OCI-LY1 (cell line): ENCODE measurements around the gene FNDC11.

Source experiments
- EZH2 ChIP-seq: fragments of 200-600 bp; sonication (generic), shearing (Covaris generic); IDR thresholded peaks from 2 replicates; pipeline ENCODE4 v1.8.0; 2017; ENCODE audit warnings: borderline replicate concordance, mixed run types, mild to moderate bottlenecking, antibody characterized with exemption, low read length, moderate library complexity, mixed read lengths
- TF ChIP-seq, protein P1 (sequence below): fragments of 200-600 bp; sonication (generic), shearing (Covaris generic); IDR thresholded peaks from 2 replicates; pipeline ENCODE4 v1.5.1; 2017; ENCODE audit warnings: mild to moderate bottlenecking, antibody characterized with exemption, low read length, moderate library complexity, mixed read lengths

DNA sequence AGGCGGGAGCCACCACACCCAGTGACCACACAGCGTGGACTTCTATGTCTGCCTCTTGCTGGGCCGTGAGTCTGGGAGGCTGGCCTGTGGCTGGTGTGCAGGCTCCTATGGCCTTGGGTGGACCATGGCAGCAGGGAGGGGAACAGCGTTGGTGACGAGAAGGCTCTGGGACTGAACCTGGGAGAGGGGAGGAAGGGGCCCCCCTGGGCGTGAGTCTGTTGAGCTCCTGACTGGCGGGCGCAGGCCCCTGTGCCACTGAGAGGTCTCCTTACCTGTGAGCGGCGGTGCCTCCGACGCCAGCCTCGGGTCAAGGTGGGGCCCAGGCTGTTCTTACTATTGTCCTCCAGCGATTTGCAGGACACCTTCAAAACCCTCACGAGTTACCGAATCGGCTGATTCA is 32.8 kb downstream of the FNDC11 start:
- TF ChIP-seq, protein P1, sequence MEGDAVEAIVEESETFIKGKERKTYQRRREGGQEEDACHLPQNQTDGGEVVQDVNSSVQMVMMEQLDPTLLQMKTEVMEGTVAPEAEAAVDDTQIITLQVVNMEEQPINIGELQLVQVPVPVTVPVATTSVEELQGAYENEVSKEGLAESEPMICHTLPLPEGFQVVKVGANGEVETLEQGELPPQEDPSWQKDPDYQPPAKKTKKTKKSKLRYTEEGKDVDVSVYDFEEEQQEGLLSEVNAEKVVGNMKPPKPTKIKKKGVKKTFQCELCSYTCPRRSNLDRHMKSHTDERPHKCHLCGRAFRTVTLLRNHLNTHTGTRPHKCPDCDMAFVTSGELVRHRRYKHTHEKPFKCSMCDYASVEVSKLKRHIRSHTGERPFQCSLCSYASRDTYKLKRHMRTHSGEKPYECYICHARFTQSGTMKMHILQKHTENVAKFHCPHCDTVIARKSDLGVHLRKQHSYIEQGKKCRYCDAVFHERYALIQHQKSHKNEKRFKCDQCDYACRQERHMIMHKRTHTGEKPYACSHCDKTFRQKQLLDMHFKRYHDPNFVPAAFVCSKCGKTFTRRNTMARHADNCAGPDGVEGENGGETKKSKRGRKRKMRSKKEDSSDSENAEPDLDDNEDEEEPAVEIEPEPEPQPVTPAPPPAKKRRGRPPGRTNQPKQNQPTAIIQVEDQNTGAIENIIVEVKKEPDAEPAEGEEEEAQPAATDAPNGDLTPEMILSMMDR = no peak
- no peak for TF ChIP-seq EZH2
